Cerebellar cortex (tissue), 1 donor: Measurements from ENCODE around the gene KIF1A.

ENCODE experiments used
- DNase-seq: peaks from one replicate; pipeline ENCODE4 v3.0.0-alpha.2; 2015; ENCODE audit warnings: low spot score

Gene KIF1A, protein sequence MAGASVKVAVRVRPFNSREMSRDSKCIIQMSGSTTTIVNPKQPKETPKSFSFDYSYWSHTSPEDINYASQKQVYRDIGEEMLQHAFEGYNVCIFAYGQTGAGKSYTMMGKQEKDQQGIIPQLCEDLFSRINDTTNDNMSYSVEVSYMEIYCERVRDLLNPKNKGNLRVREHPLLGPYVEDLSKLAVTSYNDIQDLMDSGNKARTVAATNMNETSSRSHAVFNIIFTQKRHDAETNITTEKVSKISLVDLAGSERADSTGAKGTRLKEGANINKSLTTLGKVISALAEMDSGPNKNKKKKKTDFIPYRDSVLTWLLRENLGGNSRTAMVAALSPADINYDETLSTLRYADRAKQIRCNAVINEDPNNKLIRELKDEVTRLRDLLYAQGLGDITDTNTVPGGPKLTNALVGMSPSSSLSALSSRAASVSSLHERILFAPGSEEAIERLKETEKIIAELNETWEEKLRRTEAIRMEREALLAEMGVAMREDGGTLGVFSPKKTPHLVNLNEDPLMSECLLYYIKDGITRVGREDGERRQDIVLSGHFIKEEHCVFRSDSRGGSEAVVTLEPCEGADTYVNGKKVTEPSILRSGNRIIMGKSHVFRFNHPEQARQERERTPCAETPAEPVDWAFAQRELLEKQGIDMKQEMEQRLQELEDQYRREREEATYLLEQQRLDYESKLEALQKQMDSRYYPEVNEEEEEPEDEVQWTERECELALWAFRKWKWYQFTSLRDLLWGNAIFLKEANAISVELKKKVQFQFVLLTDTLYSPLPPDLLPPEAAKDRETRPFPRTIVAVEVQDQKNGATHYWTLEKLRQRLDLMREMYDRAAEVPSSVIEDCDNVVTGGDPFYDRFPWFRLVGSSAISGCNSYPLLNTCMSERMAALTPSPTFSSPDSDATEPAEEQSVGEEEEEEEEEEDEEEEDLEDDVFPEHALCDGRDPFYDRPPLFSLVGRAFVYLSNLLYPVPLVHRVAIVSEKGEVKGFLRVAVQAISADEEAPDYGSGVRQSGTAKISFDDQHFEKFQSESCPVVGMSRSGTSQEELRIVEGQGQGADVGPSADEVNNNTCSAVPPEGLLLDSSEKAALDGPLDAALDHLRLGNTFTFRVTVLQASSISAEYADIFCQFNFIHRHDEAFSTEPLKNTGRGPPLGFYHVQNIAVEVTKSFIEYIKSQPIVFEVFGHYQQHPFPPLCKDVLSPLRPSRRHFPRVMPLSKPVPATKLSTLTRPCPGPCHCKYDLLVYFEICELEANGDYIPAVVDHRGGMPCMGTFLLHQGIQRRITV (N-terminal part only)

DNA sequence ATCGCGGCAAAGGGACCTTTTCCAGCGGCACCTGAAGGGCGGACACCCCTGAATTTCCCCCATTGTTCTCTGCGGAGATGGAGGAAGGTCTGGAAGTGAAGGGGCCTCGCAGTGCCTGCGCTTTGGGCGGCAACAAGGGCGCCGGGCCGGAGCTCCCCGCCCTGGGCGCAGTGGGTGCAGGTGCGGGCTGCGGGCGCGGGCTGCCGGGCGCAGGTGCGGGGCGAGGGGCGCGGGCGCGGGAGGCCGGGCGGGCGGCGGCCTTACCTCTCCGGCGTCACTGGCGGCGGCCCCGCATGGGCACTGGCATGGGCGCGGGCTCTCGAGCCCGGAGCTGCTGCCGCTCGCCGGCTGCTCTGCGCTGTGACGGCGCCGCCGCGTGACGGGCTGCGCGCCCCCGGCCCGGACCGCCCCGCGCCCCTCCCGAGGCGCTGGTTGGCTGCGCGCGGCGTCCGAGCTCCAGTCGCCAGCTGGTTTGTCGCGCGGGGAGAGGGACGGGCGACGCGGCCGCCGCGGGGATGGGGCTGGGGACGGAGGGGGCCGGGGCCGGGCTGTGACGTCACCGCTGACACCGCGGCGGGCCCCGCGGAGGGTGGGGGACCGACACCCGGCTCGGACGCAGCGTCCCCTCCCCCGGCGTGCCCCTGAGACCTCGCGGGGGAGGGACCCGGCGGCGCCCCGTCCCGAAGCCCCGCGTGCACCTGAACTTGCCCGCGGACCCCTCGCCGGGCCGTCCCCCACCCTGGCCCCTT is at the start of gene KIF1A:
KIF1A (minus strand) TSS at position 362 of the 749 bp plus-strand sequence. CDS start 22,467 bp downstream, outside the sequence.
- peak; percentile 77 for DNase-seq

DNA sequence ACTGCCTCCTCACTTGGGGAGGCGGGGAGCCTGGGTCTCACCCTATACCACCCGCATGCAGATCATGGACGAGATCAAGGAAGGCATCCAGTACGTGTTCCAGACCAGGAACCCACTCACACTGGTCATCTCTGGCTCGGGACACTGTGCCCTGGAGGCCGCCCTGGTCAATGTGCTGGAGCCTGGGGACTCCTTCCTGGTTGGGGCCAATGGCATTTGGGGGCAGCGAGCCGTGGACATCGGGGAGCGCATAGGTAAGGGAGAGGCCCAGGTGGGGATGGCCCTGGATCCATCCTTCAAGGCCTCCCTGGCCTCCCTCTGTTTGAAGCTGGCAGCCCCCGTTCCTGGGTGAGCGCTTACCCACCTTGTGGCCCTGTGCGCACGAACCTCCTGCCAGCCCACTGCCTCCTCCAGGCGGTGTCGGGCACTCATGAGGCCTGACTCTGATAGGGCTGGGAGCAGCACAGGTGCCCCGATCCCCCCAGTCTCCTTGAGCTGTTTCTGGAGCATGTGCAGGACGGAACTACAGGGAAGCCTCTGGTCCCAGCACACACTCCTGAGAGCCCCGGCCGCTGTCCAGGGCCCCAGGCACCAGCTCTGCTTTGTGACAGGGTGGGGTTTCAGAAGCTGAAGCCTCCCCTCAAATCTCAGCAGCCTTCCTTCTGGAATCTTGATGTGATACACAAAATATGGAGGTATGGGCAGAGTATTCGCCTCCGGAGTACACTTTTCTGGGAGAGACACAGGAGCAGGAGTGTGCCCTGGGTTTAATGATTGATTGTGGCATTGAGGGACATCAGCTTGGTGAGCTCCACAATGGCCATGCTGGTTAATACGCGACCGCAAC is 49.3 kb upstream of the KIF1A start:
- no peak for DNase-seq

DNA sequence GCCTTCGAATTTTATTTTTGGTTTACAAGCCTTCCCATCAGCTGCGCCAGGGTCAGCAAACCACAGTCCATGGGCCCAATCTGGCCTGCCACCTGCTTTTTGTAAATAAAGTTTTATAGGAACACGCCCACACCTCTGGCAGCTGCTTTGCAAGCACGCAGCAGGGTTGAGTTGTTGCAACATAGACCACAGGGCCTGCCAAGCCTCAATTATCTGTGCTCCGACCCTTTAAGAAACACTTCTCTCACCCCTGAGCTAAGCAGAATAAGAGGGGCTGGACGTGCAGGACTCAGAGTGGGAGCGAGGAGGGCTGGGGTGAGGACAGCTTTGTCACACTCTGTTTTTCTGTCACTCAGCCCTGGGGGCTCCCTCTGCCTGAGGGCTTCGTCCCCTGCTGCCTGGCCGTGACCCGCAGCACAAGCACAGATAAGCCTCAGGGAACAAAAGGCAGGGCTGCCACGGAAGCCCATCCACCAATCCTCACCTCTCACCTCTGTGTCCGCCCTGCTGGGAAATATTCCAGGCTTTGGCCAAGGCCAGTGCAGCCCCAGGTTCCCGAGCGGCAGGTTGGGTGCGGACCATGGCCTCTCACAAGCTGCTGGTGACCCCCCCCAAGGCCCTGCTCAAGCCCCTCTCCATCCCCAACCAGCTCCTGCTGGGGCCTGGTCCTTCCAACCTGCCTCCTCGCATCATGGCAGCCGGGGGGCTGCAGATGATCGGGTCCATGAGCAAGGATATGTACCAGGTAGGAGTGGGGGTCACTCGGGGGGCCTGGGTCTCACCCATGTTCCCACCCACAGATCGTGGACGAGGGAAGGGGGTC is 48.5 kb upstream of the KIF1A start, which contains the start of gene AGXT:
AGXT (plus strand) TSS at position 539 of the 823 bp plus-strand sequence; CDS start at position 581, 42 bp downstream.
- no peak for DNase-seq

DNA sequence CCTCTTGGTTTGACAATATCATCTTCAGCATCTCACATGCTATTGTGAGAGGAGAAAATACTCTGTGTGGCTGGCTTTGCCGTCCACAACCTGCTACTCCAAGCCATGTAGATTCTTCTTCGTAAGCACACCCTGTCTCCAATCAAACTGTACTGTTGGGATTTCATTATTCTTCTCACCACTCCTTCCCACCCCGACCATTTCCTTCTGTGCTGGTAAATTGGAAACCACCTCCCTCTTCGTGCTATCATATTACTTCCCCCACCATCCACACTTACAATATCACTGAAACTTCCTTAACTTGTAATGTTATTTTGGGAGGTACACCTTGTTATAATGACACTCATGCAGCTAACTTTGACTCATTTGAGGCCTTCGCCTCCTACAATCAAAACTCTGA is 45.4 kb upstream of the KIF1A start:
- DNase-seq = no peak

DNA sequence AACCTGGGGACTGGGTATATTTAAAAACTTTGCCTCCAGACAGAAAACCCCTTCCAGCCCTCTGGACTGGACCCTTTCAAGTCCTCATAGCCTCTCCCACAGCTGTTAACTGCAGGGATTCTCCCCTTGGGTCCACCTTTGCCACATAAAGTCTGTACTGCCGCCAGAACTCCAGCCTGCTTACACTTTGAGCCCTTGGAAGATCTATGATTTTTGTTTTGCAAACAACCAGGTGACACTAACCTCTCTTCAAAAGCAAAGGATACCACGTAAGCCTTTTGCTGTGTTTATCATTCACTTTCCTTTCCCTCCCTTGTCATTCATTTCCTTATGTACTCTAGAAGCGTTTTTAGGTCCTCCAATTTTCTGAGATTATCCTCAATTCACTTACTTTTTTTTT is 44.5 kb upstream of the KIF1A start:
- no peak for DNase-seq

DNA sequence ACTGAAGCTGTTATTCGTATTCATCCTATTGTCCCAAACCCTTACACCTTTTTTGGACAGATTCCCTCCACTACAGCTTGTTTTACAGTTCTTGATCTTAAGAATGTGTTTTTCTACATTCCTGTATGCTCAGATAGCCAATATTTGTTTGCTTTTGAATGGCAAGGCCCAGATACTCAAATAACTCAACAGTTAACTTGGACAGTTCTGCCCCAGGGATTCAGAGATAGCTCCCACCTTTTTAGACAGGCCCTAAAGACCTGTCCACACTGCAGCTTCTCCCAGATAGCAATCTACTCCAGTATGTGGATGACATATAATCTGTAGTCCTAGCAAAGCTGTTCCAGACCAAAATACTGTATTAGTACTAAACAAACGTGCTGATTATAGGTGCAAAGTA is 41.5 kb upstream of the KIF1A start:
- no peak for DNase-seq

DNA sequence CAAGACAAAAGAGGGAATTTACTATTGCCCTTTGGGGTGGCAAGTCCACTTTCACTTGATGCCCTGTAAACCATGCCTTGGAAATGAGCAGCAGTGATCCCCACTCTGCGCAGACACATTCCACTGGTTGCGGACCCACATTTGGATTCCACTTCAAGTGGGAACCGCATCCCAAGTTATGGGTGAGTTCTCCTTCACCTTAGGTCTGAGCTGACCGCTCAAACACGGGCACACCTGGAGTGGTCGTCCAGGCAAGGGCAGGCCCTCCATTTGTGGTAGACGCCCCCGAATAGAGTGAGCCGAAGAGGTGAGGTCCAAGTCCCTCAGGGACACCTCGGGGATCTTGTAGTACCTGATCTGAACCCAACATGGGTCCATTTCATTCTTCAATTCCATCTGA is 38.9 kb upstream of the KIF1A start:
- DNase-seq = no peak

DNA sequence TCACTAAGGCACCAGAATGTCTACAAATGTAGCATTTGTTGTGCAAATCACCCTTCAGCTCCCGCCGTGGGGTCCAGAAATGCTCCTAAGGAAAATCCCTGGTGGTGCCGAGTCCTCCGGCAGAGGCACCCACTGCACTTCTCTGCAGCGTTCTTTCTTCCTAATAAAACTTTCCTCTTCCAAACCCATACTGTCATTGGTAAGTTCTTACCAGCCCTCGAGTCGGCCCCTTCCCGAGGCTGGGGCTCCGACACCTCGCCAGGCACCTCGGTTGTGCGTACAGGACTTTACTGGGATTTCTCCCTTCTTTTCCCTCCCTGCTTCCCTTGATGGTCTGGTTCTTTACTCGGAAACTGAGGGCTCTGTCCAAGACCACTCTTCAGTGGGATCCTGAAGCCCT is 38.3 kb upstream of the KIF1A start:
- DNase-seq = no peak

DNA sequence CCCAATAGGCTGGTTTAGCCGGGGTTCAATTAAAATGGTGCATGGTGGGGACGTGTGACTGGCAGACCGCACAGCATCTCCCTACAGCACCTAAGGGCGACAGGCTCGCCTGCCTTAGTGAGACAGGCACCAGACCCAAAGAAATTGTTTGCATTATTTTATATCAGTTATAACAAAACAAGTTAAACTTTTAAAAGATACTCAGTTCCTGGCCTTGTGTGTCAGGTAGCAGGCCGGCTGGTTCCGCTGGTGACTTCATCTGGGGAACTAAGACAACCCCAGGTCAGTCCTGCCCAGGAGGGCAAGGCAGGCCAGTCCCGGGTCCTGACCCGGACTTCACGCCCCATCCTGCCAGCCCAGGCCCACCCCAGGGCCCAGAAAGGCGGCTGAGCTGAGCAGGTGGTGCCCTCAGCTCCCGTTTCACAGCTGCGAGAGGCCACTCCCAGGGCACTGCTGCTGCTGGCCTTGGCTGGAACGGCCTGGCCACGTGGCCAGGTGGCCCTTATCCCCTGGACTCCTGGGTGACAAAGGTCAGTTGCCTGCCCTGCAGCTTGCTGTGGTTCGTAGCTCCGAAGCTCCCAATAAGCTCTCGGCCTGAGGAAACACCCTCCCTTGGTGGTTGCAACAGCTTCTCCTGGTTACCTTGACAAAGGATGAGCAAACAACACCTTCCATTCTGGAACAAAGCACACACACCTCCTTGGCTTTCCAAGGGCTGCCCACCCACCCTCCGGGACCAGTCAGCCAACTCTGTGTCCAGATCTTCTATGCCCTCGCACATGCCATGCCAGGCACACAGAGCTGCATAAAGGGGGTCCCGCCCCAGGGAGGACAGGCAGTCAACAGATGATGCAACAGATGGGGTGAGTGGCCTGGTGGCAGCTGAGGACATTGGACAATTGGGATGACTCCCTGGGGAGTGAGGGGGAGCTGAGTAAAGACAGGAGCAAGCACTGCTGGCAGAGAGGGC is 37.3 kb upstream of the KIF1A start:
- no peak for DNase-seq

DNA sequence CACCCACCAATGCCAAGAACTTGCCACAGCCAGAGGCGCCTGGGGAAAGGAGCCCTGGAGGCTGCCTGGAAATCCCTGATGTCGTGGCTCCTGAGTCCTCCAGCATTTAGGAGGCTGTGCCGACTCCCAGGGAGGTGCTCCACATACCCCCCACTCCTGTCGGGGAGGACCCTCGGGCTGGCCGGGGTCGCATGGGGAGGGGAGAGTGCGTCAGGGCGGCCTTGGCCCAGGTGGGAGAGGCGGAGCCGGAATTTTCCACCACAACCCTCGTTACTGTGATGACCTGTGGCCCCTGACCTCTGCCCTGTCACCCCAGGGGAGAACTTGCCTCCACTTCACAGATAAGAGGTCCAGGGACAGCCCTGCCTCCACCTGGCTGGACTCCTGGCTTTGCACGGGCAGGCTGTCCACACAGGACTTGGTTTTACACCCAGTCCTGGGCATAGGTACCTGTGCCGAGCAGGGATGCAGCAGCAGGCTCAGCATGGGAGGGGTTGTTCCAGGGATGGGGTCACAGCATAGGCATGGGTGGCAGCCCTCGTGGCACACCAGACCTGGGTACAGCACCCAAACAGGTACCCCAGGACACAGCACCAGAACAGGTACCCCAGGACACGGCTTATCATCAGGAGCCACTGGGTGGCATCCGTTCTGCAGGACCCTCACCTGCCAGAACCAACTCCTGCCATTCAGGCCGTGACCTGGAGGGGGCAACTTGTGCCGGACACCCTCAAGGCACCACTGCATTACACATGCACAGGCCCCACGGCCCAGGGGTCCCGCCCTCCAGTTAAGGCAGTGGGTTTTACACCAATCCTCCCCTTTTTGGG is 36.3 kb upstream of the KIF1A start:
- DNase-seq = no peak

DNA sequence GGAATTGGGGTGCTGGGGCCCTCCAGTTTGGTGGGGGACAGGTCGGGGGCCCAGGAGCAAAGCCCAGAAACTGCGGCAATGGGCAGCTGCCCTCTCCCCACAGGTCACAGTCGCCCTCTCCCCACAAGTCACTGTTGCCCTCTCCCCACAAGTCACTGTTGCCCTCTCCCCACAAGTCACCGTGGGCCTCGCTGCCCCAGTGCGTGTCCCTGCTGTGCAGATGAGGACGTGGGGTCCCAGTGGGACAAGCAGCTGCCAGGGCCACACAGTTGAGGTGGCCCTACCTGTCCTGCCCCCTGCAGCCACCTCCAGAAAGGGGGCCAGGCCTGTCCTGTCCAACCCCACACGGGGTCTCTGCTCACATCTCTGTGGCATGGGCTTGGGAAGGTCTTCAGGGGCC is 35.7 kb upstream of the KIF1A start:
- no peak for DNase-seq

DNA sequence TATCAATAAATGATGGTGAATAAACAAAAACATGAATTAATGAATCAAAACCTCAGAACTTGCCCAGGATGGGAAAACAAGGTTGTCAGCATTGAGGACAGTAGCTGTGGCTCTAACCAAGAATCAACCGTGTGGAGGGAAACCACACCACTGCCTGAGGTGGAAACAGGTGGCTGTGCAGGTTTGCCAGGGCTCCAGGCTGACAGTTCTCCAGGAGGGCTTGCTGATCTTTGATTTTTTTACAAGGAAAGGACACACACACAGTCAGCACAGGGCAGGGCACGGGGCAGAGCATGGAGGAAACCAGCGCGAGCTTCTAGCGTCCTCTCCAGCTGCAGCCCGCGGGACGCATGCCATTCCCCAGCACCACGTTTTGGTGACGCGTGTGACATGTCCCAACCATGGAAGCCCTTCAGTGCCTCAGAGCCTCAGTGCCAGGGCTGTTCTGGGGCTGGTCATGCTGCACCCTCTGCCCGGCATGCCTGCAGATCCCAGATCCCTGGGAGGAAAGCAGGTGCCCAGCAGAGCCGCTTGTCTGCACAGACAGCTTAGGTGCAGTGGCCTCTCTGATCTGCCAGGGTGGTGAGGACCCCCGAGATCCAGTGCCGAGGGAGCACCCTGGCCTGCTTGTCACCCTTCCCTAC is 32.8 kb upstream of the KIF1A start:
- DNase-seq = peak; percentile 45

DNA sequence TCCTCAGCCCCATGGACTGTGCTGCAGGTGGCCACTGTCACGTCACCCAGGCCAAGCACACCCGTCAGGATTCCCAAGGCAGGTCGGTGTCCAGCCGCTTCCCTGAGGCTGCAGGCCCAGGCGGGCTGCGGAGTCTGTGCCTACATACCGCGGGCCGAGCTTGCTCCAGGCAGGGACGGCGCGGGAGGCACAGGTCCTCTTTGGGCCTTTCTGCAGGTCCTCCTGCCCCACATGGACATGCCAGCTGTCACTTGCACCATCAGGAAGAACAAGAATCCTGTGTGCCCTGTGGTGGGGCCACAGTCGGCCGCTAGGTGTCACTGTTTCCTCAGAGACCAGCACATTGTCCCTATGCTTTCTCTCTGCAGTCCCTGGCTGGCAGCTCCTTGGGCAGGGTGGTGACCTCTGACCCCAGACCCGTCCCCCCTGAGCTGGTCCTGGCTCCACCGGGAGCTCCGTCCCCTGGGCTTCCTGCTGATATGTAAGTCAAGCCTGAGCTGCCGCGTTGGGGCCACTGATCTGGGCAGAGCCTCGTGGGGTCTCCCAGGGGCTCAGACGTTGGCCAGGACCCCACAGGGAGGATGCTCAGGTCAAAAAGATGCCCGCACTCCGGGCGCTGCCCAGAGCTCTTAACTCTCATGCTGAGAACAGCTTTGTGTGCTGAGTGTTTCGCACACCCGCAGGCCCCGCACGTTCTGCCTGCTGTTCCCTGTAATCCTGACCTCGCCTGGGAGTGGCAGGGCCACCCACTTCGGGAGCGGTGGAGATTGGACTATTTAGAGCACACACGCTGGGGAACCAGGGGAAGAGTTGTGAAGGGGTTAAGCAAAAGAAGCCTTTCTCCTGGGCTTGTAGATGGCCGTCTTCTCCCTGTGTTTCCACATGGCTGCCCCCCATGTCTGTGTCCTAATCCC is 31.3 kb upstream of the KIF1A start:
- DNase-seq = peak; percentile 96

DNA sequence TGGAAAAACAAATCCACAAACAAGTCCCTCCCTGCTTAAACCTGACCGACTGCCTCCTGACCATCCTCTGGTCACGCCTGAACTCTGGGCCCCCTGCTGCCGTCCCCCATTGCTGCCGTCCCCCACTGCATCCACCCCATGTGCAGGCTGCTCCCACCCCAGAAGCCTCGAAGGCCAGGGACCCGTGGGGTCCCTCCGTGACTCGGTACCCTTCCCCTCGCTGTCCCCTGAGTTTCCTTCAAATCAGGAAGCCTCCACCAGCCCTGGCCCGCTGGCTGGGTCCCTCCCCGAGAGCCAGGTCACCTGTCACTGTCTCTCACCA is 30.7 kb upstream of the KIF1A start:
- DNase-seq = no peak

DNA sequence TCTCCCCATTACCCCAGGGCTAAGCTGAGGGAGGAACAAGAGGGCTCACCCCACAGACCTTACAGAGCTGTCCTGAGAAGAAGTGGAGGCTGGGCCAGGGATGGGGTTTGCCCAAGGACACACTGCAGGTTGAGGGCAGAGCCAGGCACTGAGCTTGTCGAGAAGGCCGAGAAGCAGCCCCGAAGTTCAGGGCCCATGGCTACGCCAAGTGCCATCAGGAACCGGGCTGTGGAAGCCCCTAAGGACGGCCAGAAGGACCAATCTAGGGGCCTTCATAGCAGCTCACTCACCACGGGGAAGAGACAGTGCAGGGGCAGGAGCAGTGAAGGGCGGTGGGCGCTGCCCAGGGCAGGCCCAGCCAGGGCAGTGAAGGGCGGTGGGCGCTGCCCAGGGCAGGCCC is 30.0 kb upstream of the KIF1A start:
- no peak for DNase-seq
